ENCODE measurements around the gene PBX3. TPM values are rescaled to one million over a fixed set of nuclear protein-coding genes. Genes with fewer than 3 reads are reported as not detected.

Gene PBX3
- total RNA-seq, 4 donors from 2014 or later, result 7.7 to 83.3 (median 12.1) TPM

DNA sequence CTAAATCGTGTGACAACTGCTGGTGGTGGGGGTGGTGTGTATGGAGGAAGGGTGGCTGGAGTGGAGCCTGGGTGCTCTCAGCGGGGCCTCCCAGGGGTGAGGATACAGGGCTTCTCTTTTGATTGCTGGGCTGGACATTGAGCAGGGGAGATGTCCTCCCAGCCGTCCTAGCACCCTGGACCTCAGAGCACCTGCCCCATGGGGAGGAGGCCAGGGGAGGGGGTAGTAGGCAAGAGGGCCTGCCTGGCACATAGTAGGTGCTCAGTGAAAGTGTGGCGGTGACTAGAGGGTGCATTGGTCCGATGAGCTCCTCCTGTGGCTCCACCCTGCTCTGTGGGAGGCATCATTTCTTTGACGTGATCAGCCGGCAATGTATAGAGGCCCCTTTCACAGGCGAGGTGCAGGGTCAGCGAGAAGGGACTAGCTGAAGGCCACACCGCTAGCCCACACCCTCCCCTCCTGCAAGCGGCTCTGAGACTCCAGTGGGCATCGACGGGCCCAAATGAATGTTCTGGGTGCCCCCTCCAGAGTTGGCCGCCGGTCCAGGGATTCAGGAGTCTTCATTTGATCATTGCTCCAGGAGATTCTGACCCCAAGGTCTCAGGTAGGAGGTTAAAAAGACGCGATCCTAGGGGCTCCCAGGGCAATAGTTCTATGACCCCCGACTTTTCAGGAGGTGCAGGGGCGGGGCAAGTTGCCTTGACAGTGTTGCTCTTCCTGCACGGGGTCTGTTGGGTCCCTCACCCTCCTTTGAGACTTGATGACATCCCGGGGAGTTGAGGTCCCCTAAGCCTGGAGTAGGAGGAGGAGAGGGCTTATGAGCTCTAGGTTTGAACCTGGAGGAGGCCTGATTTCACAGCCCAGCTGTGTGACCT lies 255.5 kb downstream of the PBX3 start:
- Histone ChIP-seq H3K27me3 (no peaks in the 10 kb centered on the region), H3K36me3 (no peaks in the 10 kb centered on the region), H3K4me3 (no peak overlapping the region), H3K27ac (no peak overlapping the region), H3K9me3 (no peaks in the 10 kb centered on the region), H3K4me1 (no peaks in the 10 kb centered on the region)
- TF ChIP-seq CTCF (IDR thresholded peaks at IDR 0.05) (no peak), POLR2A (IDR thresholded peaks at IDR 0.05) (no peak)
- DNase-seq, result peak in 1 of 3 donors; percentile 42

DNA sequence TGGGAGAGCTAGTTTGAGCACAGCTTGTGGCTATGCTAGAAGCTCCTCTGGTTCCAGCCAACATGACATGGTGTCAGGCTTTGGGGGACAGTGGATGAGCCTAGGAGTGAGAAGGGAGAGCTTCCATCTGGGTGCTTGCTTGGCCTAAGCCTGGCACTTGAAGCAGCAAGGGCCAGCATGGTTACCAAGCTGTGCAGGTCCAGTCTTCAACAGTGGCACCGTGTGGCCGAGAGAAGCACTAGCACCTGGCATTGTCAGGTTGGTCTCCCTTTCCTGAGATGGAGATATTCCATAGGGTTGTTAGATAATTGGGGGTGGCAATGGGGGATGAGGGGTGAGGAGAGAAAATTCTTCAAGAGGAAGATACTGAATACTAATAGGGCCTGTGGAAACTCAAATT lies 261.9 kb downstream of the PBX3 start:
- TF ChIP-seq POLR2A (IDR thresholded peaks at IDR 0.05) (no peak), CTCF (IDR thresholded peaks at IDR 0.05) (no peak)

DNA sequence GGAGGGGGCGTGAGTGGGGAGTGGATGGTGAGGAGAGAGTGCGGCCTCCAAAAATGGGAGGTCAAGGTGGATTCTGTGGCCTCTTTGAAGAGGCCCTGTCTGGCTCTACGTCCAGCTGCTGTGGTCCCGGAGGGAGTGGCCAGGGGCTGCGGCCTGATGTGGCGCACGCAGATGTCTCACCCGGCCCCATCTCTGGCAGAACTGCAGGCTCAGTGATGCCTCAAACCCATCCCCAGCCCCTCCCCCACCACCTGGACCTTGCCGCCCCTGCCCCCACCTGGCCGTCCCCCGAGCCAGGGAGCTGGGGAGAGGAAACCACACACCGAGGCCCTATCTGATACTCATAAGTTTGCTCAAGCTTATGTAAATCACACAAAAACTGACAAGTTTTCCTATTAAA lies 267.6 kb downstream of the PBX3 start:
- no peaks in the 10 kb centered on the region for H3K27me3 ChIP-seq
- H3K4me1 ChIP-seq, result no peaks in the 10 kb centered on the region
- TF ChIP-seq CTCF (IDR thresholded peaks at IDR 0.05) (no peak), POLR2A (IDR thresholded peaks at IDR 0.05) (no peak)
- no peak for DNase-seq
- H3K9me3 ChIP-seq, result no peaks in the 10 kb centered on the region
- no peak overlapping the region for H3K27ac ChIP-seq
- no peaks in the 10 kb centered on the region for H3K36me3 ChIP-seq
- no peak overlapping the region for H3K4me3 ChIP-seq

More for the DNA sequence above, 261.9 kb downstream of the PBX3 start:
- no peak for DNase-seq
- Histone ChIP-seq H3K27ac (no peak overlapping the region), H3K4me1 (no peaks in the 10 kb centered on the region), H3K9me3 (peaks cover 0 to 13% (median 4%) of the 10 kb centered on the region in 4 donors), H3K4me3 (no peak overlapping the region), H3K36me3 (no peaks in the 10 kb centered on the region), H3K27me3 (no peaks in the 10 kb centered on the region)

- H3K9me3 ChIP-seq, result no peaks in the 10 kb centered on the region
- no peak for DNase-seq
- H3K36me3 ChIP-seq, result no peaks in the 10 kb centered on the region
- no peak overlapping the region for H3K27ac ChIP-seq
- TF ChIP-seq POLR2A (IDR thresholded peaks at IDR 0.05) (no peak), CTCF (IDR thresholded peaks at IDR 0.05) (no peak)
- no peak overlapping the region for H3K4me3 ChIP-seq
- no peaks in the 10 kb centered on the region for H3K27me3 ChIP-seq
- H3K4me1 ChIP-seq, result no peaks in the 10 kb centered on the region
Observed at GRCh38 chr9:126015424-126015823, 268.3 kb downstream of the PBX3 start.

- H3K4me1 ChIP-seq, result no peaks in the 10 kb centered on the region
- H3K27me3 ChIP-seq, result no peaks in the 10 kb centered on the region
- H3K27ac ChIP-seq, result no peak overlapping the region
- TF ChIP-seq CTCF (IDR thresholded peaks at IDR 0.05) (no peak), POLR2A (IDR thresholded peaks at IDR 0.05) (no peak)
- H3K36me3 ChIP-seq, result no peaks in the 10 kb centered on the region
- no peak for DNase-seq
- H3K4me3 ChIP-seq, result no peak overlapping the region
- no peaks in the 10 kb centered on the region for H3K9me3 ChIP-seq
Observed at GRCh38 chr9:126016579-126017290, 269.6 kb downstream of the PBX3 start.

Other genes starting within 250 kb of the PBX3 start
- 10 to 100 TPM; 59.0 to 98.2 (median 70.9) TPM for gene MAPKAP1, start 40.2 kb upstream of the PBX3 start, total RNA-seq